GM21381 (cell line): ENCODE measurements around the gene ARMH1.
A peak's percentile ranks its signal among the peaks of the same experiment; 100 is the strongest.

Source experiments
- ATAC-seq: cut with Tn5 transposase; IDR thresholded peaks from one replicate; pipeline ENCODE4 v1.9.1; 2021; ENCODE audit warnings: mild to moderate bottlenecking, moderate library complexity; ENCODE audit not compliant: unreplicated experiment

ARMH1 gene

GRCh38 chr1:44674113-44675000 lies at the start of gene ARMH1, which contains the start of gene TMEM53:
ARMH1 (plus strand) TSS chr1:44674714; CDS start chr1:44689698, 14,984 bp downstream.
TMEM53 (minus strand) TSS chr1:44674481; CDS start chr1:44674391, 90 bp downstream.
- peak; percentile 86 for ATAC-seq

- ATAC-seq = no peak
These were observed 49.2 kb upstream of the ARMH1 start for GRCh38 chr1:44625348-44625747.

- ATAC-seq = no peak
These were observed 45.4 kb upstream of the ARMH1 start for GRCh38 chr1:44628962-44629756.

DNA sequence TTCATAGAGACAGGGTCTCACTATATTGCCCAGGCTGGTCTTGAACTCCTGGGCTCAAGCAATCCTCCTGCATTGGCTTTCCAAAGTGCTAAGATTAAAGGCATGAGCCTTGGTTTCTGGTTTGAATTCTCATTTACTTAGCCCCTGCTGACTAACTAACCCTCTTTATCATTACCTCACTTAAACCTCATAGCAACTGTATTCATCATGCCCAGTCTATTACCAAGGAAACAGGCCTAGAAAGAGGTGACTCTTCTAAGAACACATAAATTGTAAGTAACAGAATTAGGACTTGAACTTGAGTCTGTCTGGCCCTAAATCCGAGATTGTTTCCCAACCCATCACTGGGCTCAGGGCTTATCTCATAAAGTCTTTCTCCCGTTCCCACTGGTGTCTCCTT lies 44.4 kb upstream of the ARMH1 start:
- no peak for ATAC-seq

DNA sequence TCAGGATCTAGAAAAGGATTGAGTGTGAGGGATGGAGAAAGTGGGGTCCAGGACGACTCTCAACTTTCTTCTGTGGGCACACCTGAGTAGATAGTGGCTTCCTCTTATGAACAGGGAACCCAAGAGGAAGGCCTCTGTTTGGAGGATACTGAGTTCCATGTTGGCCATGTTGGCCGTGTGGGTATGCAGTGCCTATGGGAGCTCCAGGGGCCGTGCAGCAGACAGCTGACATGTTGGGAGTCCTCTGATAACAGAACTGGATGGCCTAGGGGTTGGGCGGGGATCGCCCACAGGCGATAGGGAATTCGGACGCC lies 43.2 kb upstream of the ARMH1 start:
- ATAC-seq = peak; percentile 19

DNA sequence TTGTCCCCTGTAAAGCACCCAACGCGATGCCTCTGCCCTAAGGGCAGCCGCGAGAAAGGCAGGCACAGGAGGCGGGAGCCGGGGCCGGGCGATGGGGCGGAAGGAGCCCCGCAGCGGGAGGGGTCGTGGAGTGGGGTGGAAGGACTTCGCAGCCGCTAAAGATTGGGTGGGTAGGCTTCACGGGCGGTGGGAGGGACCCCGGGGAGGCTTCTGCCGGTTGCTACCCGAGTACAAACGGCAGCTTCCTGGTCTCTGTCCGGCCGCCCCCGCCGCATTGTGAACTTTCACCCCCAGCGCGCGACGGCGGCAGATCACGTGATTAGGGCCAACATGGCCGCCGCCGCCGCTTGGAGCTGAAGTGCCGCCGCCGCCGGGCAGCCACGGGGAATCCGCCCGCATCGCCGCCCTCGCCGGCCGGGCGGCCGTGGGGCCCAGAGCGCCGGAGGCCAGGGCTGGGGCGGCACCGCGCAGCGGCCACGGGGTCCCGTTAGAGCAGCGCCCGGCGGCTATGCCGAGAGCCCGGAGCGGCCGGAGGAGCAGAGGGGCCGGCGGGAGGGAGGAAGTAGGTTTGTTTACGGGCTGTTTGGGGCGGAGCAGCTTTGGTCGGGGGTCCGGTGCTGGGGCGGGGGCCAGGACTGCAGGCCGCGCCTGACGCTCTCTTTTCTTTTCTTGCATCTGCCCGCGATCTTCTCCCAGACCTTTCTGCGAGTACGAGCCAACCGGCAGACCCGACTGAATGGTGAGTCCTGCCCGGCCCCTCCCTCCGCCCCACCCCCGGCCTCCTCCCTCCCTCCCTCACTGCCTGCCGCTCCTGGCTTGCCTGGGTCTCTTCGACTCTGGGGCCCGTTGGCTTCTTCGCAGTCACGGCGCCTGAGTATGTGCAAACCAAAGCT lies 42.6 kb upstream of the ARMH1 start:
- peak; percentile 64 for ATAC-seq

GRCh38 chr1:44632598-44632997 lies 41.9 kb upstream of the ARMH1 start:
- ATAC-seq = peak; percentile 3

DNA sequence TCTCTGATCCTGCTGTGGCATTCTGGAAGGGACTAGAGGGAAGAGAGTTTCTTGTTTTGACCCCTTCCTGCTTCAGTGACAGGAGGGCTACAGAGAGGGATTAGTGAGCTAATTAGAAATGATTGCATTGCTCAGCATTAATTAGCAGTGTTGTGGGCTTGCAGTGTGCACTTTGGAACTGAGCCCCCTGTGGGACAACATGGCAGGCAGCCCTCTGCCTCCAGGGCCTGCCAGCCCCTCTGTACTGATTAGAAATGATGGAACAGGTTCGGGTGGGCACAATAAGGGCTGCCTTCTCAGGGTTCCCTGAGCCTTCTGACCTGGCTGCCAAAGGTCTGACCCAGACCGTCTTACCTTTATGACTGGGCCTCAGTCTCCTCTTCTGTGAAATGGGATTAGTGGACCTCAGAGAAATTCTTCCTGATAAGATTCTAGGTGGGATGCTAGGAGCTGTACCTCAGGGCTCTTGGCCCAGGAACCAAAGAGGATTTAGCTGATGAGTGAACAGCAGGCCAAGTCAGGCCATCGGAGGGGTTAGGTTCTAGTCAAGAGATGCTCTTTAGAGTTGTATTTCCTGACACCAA lies 39.8 kb upstream of the ARMH1 start:
- ATAC-seq = no peak

GRCh38 chr1:44635439-44635838 lies 39.1 kb upstream of the ARMH1 start:
- ATAC-seq = no peak

DNA sequence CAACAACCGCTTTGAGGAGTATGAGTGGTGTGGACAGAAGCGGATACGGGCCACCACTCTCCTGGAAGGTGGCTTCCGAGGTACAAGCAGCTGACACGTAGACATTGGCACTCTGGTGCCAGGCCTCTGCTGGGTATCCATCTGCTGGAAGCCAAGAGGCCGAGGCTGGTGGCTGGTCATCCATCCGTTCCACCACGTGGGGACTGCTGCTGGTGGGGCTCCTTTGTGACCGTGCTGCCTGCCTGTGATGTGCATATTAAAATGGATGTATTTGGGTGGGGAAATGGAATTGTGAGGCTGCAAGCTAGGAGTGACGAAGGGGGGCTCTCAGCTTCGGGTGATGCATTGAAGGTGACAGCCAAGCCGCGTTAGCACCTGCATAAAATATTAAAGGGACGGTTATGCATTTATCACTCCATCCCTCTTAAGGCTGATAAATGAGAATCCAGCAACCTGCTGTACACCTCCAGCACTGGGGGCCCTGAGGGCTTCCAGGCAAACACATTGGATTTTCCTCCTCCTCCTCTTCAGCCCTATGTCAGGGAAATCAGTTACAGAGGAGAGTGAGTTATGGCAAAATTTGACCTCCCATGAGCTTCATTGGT lies 38.3 kb upstream of the ARMH1 start:
- ATAC-seq = no peak

GRCh38 chr1:44636688-44637598 lies 37.6 kb upstream of the ARMH1 start:
- ATAC-seq = no peak

DNA sequence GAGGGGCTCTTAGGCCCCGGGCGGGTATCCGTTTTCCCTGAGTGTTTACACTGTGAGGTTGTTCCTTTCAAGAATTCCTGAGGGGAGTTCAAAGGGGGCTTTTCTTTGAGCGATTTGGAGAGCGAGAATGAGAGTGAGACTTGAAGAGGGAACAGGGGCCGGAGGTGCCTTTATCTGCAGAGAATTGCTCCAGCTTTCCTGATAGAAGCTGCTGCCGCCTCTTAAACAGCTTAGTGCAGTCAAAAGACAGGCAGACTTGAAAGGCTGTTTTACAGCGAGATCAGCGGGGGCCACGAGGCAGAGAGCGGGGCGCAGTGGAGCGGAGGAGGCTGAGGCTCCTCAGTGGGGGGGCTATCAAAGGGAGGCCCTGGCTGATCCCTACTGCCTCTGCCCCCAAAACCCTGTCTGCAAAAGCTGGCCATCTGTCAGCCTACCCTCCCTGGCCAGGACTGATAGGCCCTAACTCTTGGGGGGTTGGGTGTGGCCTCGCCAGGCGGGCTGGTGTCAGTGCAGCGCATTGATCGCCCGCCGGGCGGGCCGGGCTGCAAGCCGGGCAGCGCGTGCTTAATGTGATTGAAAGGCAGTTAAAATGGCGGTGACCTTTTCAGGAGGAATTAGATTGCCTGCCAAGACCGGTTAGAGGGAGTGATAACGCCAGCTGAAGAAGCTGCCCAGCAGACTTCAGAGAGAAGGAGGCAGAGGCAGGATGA lies 36.7 kb upstream of the ARMH1 start:
- no peak for ATAC-seq

GRCh38 chr1:44640200-44640853 lies 34.2 kb upstream of the ARMH1 start:
- ATAC-seq = no peak

- no peak for ATAC-seq
These were observed 33.1 kb upstream of the ARMH1 start for GRCh38 chr1:44641126-44642102.

DNA sequence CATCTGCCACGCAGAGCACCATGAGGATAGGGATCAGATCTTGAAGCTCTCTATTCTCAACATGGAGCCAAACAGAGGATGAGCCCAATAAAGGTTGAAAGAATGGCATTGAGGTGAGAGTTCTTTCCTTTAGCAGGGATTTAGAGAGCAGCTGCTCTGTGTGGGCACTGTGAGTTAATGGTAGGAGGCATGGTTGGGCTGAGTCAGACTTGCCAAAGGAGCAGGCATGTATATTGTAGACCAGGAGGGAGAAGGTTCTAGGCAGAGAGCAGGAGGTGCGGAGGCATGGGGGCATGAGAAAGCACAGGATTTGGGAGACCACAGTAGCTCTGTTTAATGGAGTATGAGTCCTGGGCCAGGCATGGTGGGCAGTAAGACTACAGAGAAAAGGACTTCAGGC lies 32.3 kb upstream of the ARMH1 start:
- ATAC-seq = no peak

DNA sequence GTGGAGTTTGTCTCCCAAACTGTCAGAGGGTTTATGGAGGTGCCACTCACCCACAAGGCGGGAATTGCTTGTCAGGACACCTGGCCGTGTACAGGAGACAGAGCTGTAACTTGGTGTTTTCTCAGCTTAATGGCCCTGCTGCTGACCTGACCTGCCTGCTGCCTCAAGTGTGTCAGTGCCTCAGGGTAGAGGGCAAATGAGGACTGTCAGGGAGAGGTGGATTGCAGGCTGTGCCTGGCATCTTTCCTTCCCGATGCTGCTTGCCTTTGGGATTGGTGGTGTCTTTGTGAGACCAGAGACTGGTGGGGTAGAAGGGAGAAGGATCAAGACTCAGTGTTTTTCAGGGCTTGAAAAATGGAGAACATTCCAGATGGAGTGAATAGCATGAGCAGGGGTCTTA lies 31.6 kb upstream of the ARMH1 start:
- no peak for ATAC-seq
